GM12878 (cell line): ENCODE measurements around the gene TMEM208. TPM values are rescaled to one million over a fixed set of nuclear protein-coding genes. Genes with fewer than 3 reads are reported as not detected.

ENCODE experiments used
- NR2F1 ChIP-seq: fragments of 450-650 bp; conservative IDR thresholded peaks from 2 replicates; pipeline ENCODE4 v1.6.1; 2017; ENCODE audit warnings: mild to moderate bottlenecking
- POLR2AphosphoS5 ChIP-seq: IDR thresholded peaks from 2 replicates; pipeline ENCODE4 v1.6.1; 2011; ENCODE audit warnings: mild to moderate bottlenecking, low read length, inconsistent platforms
- RELA ChIP-seq: fragments of 450-650 bp; IDR thresholded peaks from 2 replicates; pipeline ENCODE4 v1.8.0; 2014; ENCODE audit warnings: borderline replicate concordance; ENCODE audit not compliant: partially characterized antibody
- SP1 ChIP-seq: IDR thresholded peaks from one replicate; pipeline ENCODE4 v1.6.1; 2011; ENCODE audit warnings: low read depth, low read length
- TCF12 ChIP-seq: IDR thresholded peaks from 2 replicates; pipeline ENCODE4 v1.6.1; 2011; ENCODE audit warnings: low read depth, mild to moderate bottlenecking, low read length
- polyA plus RNA-seq, 11 experiments: library from polyadenylated mRNA; depleted of rRNA in 4 of 11; unstranded in 6 of 11; stranded (reverse) in 5 of 11; fragments of >200 nt; fragmentation: Nextera tagmentation in 4 of 11; fragmentation: Illumina TruSeq in 1 of 11; extraction: Ambion mirVana in 4 of 11; extraction: Trizol in 1 of 11; gene quantifications; 1 replicate in 1 of 11; 2 replicates in 10 of 11; pipeline versions ENCODE4 v1.2.1 to v1.2.3, GENCODE V29; 2011 to 2016; ENCODE audit warnings: inconsistent platforms in 2 of 11, missing spikeins in 2 of 11, low read depth in 1 of 11
- total RNA-seq, 4 experiments: library from RNA; depleted of rRNA in 3 of 4; stranded (reverse); fragments of >200 nt in 3 of 4; fragmentation: Illumina TruSeq in 1 of 4; extraction: Trizol in 1 of 4; gene quantifications; 2 replicates each; pipeline versions ENCODE4 v1.2.1 to v1.2.3, GENCODE V29; 2013 to 2021
- TF ChIP-seq, protein P1 (sequence below): fragments of 450-650 bp; IDR thresholded peaks from 2 replicates; pipeline ENCODE4 v1.6.1; 2017; ENCODE audit warnings: borderline replicate concordance
- TF ChIP-seq, protein P2 (sequence below): fragments of 150-350 bp; IDR thresholded peaks from 2 replicates; pipeline ENCODE4 v1.6.1; 2016; ENCODE audit warnings: low read depth, low read length

The TMEM208 gene
- total and polyA plus RNA-seq, 10 of the 15 experiments (the other 5 are each of a cell fraction or from before 2014, with no cell fraction given): 34.1 to 244 (median 54.1) TPM

DNA sequence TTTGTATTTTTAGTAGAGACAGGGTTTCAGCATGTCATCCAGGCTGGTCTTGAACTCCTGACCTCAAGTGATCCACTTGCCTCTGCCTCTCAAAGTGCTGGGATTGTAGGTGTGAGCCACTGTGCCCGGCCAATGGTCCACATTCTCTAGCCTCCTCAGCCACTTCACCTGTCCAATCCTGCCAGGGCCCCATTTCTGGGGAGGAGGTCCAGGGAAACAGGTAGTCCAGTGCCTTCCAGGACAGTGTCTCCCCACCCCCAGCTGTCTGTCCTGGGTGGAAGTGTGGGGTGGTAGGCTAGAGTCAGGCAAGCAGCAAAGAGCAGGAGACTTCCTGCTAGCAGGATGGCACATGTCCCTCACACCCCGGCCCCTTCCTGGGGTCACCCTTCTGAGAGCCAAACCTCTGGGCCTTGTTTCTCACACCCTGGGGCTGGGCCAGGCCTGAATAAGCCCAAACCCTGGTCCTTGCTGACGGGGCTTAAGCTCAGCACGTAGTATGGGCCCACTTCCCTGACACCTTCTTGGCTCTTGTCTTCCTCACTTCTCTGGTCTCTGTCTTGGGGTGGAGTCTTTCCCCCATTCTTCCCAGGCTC, 15.3 kb downstream of the TMEM208 start (continued):
- TF ChIP-seq, protein P1, sequence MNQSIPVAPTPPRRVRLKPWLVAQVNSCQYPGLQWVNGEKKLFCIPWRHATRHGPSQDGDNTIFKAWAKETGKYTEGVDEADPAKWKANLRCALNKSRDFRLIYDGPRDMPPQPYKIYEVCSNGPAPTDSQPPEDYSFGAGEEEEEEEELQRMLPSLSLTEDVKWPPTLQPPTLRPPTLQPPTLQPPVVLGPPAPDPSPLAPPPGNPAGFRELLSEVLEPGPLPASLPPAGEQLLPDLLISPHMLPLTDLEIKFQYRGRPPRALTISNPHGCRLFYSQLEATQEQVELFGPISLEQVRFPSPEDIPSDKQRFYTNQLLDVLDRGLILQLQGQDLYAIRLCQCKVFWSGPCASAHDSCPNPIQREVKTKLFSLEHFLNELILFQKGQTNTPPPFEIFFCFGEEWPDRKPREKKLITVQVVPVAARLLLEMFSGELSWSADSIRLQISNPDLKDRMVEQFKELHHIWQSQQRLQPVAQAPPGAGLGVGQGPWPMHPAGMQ: no peak
- TF ChIP-seq SP1 (no peak), RELA (no peak), POLR2AphosphoS5 (no peak), NR2F1 (no peak), TCF12 (no peak)
- TF ChIP-seq, protein P2, sequence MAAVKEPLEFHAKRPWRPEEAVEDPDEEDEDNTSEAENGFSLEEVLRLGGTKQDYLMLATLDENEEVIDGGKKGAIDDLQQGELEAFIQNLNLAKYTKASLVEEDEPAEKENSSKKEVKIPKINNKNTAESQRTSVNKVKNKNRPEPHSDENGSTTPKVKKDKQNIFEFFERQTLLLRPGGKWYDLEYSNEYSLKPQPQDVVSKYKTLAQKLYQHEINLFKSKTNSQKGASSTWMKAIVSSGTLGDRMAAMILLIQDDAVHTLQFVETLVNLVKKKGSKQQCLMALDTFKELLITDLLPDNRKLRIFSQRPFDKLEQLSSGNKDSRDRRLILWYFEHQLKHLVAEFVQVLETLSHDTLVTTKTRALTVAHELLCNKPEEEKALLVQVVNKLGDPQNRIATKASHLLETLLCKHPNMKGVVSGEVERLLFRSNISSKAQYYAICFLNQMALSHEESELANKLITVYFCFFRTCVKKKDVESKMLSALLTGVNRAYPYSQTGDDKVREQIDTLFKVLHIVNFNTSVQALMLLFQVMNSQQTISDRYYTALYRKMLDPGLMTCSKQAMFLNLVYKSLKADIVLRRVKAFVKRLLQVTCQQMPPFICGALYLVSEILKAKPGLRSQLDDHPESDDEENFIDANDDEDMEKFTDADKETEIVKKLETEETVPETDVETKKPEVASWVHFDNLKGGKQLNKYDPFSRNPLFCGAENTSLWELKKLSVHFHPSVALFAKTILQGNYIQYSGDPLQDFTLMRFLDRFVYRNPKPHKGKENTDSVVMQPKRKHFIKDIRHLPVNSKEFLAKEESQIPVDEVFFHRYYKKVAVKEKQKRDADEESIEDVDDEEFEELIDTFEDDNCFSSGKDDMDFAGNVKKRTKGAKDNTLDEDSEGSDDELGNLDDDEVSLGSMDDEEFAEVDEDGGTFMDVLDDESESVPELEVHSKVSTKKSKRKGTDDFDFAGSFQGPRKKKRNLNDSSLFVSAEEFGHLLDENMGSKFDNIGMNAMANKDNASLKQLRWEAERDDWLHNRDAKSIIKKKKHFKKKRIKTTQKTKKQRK: no peak
